HG03045 (cell line): ENCODE data around the gene ZKSCAN4.
A peak's percentile ranks its signal among the peaks of the same experiment; 100 is the strongest.

Experiments
- ATAC-seq: cut with Tn5 transposase; IDR thresholded peaks from one replicate; pipeline ENCODE4 v1.9.1; 2021; ENCODE audit warnings: mild to moderate bottlenecking, moderate library complexity; ENCODE audit not compliant: unreplicated experiment

The ZKSCAN4 gene

GRCh38 chr6:28252009-28252975, at the start of gene ZKSCAN4:
ZKSCAN4 (minus strand) TSS chr6:28252269; CDS start chr6:28251980, 289 bp downstream.
- ATAC-seq, result peak; percentile 74

GRCh38 chr6:28296520-28297060, 44.5 kb upstream of the ZKSCAN4 start:
- ATAC-seq, result no peak

GRCh38 chr6:28295326-28295725, 43.3 kb upstream of the ZKSCAN4 start:
- ATAC-seq, result no peak

- ATAC-seq, result no peak
Observed at GRCh38 chr6:28291573-28291972, 39.5 kb upstream of the ZKSCAN4 start.

GRCh38 chr6:28282926-28283325, 30.9 kb upstream of the ZKSCAN4 start:
- no peak for ATAC-seq

- peak; percentile 86 for ATAC-seq
Observed at GRCh38 chr6:28281288-28282064, 29.4 kb upstream of the ZKSCAN4 start, which contains the start of gene PGBD1. PGBD1 (plus strand) TSS chr6:28281572; CDS start chr6:28283814, 2,242 bp downstream.

GRCh38 chr6:28280595-28281287, 28.7 kb upstream of the ZKSCAN4 start:
- no peak for ATAC-seq

- ATAC-seq, result no peak
Observed at GRCh38 chr6:28277746-28278145, 25.7 kb upstream of the ZKSCAN4 start.

- no peak for ATAC-seq
Observed at GRCh38 chr6:28274888-28275287, 22.8 kb upstream of the ZKSCAN4 start.

GRCh38 chr6:28269492-28269891, 17.4 kb upstream of the ZKSCAN4 start:
- no peak for ATAC-seq

GRCh38 chr6:28267695-28268059, 15.6 kb upstream of the ZKSCAN4 start:
- ATAC-seq, result no peak

GRCh38 chr6:28266962-28267694, 15.1 kb upstream of the ZKSCAN4 start, which contains the start of gene ZSCAN26:
ZSCAN26 (plus strand) TSS chr6:28267143; CDS start chr6:28271920, 4,777 bp downstream.
- peak; percentile 89 for ATAC-seq

- no peak for ATAC-seq
Observed at GRCh38 chr6:28266563-28266961, 14.5 kb upstream of the ZKSCAN4 start.

- no peak for ATAC-seq
Observed at GRCh38 chr6:28264834-28265401, 12.8 kb upstream of the ZKSCAN4 start.

- no peak for ATAC-seq
Observed at GRCh38 chr6:28263922-28264321, 11.9 kb upstream of the ZKSCAN4 start.

GRCh38 chr6:28258877-28259777, 7.1 kb upstream of the ZKSCAN4 start, which contains the start of gene NKAPL:
NKAPL (plus strand) TSS chr6:28259297; CDS start chr6:28259372, 75 bp downstream.
- ATAC-seq, result no peak

- ATAC-seq, result no peak
Observed at GRCh38 chr6:28257042-28257441, 5.0 kb upstream of the ZKSCAN4 start.

GRCh38 chr6:28254121-28254519, 2.1 kb upstream of the ZKSCAN4 start:
- no peak for ATAC-seq

- ATAC-seq, result peak; percentile 49
Observed at GRCh38 chr6:28251661-28252008, 434 bp downstream of the ZKSCAN4 start.
